Activated CD8-positive, alpha-beta T cell treated with anti-CD3 and anti-CD28 coated beads for 36 hours (primary cell): Measurements from ENCODE around the gene DCAF17. TPM values are rescaled to one million over a fixed set of nuclear protein-coding genes. Genes with fewer than 3 reads are reported as not detected.

Experiments
- ATAC-seq: fragments of 200-7000 bp; cut with Tn5 transposase; one replicate; pipeline ENCODE4 v1.10.0; 2021; ENCODE audit warnings: mild to moderate bottlenecking, moderate library complexity
- CTCF ChIA-PET: fragments of 350-600 bp; sonication (Branson Sonifier 250); formaldehyde crosslinking; loops from one replicate; lab custom pipeline; 2021; ENCODE audit warnings: antibody characterized with exemption; lab: Charles Lee
- POLR2A ChIA-PET: fragments of 350-600 bp; sonication (Branson Sonifier 250); formaldehyde crosslinking; loops from one replicate; lab custom pipeline; 2021; ENCODE audit warnings: antibody characterized with exemption; lab: Charles Lee
- DNase-seq: peaks from one replicate; pipeline ENCODE4 v3.0.0-alpha.2; 2020
- H3K27ac Mint-ChIP-seq: one replicate; pipeline ENCODE4 v1.8.0; 2021; ENCODE audit warnings: mild to moderate bottlenecking, mixed read lengths
- H3K27me3 Mint-ChIP-seq: one replicate; pipeline ENCODE4 v1.8.0; 2021; ENCODE audit warnings: mixed read lengths
- H3K36me3 Mint-ChIP-seq: one replicate; pipeline ENCODE4 v1.8.0; 2021; ENCODE audit warnings: low read depth, mixed read lengths
- H3K4me1 Mint-ChIP-seq: one replicate; pipeline ENCODE4 v1.8.0; 2021; ENCODE audit warnings: low read depth, mixed read lengths
- H3K4me3 Mint-ChIP-seq: one replicate; pipeline ENCODE4 v1.8.0; 2021; ENCODE audit warnings: mild to moderate bottlenecking, moderate library complexity, mixed read lengths
- H3K9me3 Mint-ChIP-seq: one replicate; pipeline ENCODE4 v1.8.0; 2021; ENCODE audit warnings: mixed read lengths
- CTCF ChIP-seq: fragments of 200-600 bp; IDR thresholded peaks from one replicate; pipeline ENCODE4 v1.8.0; 2022; ENCODE audit warnings: antibody characterized with exemption, mild to moderate bottlenecking
- intact Hi-C: fragments of 100-400 bp; cut with micrococcal nuclease; formaldehyde crosslinking; loops from one replicate; pipeline ENCODE4 v1.10.0; 2022
- total RNA-seq, 2 experiments: library from RNA; stranded (reverse); gene quantifications; one replicate each; pipeline ENCODE4 v1.2.3, GENCODE V29; 2021

Gene DCAF17
- total RNA-seq, 2 experiments from 2014 or later, result 19.0 to 20.1 TPM

GRCh38 chr2:171483793-171484192 is 49.8 kb downstream of the DCAF17 start:
- Mint-ChIP-seq H3K4me1 (peaks cover 9% of the 10 kb centered on the region), H3K27ac (no peak overlapping the region), H3K27me3 (no peaks in the 10 kb centered on the region), H3K36me3 (peaks cover 37% of the 10 kb centered on the region), H3K4me3 (no peak overlapping the region), H3K9me3 (peaks cover 4% of the 10 kb centered on the region)
- no peak for DNase-seq
- no peak for ATAC-seq
- intact Hi-C loops, result no loop called here
- ChIA-PET CTCF (no interaction called here), POLR2A (no interaction called here)
- TF ChIP-seq CTCF, result no peak

- Mint-ChIP-seq H3K27me3 (no peaks in the 10 kb centered on the region), H3K27ac (no peak overlapping the region), H3K36me3 (peaks cover 34% of the 10 kb centered on the region), H3K4me3 (no peak overlapping the region), H3K4me1 (peaks cover 9% of the 10 kb centered on the region), H3K9me3 (peaks cover 7% of the 10 kb centered on the region)
- DNase-seq, result no peak
- intact Hi-C loops, result no loop called here
- ChIA-PET POLR2A (interaction anchor here (0.5 kb wide), 1 partner anchor 64 kb away, joined by 3 read pairs; no protein-coding TSS in a partner anchor), CTCF (no interaction called here)
- TF ChIP-seq CTCF, result no peak
- ATAC-seq, result no peak
Observed at GRCh38 chr2:171485116-171485515, 51.1 kb downstream of the DCAF17 start.

GRCh38 chr2:171487201-171487600 is 53.2 kb downstream of the DCAF17 start:
- Mint-ChIP-seq H3K4me3 (no peak overlapping the region), H3K27me3 (no peaks in the 10 kb centered on the region), H3K36me3 (peaks cover 24% of the 10 kb centered on the region), H3K9me3 (peaks cover 7% of the 10 kb centered on the region), H3K4me1 (peaks cover 9% of the 10 kb centered on the region), H3K27ac (no peak overlapping the region)
- ATAC-seq, result no peak
- CTCF ChIA-PET, result no interaction called here
- no peak for TF ChIP-seq CTCF
- no peak for DNase-seq
- intact Hi-C loops, result no loop called here
- POLR2A ChIA-PET, result no interaction called here

GRCh38 chr2:171487803-171488259 is 53.8 kb downstream of the DCAF17 start:
- intact Hi-C loops, result no loop called here
- peaks cover 7% of the 10 kb centered on the region for H3K9me3 Mint-ChIP-seq
- H3K27me3 Mint-ChIP-seq, result no peaks in the 10 kb centered on the region
- H3K4me3 Mint-ChIP-seq, result no peak overlapping the region
- H3K27ac Mint-ChIP-seq, result no peak overlapping the region
- ATAC-seq (no peak), DNase-seq (no peak)
- peaks cover 21% of the 10 kb centered on the region for H3K36me3 Mint-ChIP-seq
- CTCF ChIA-PET, result no interaction called here
- POLR2A ChIA-PET, result interaction anchor here (1.2 kb wide), 1 partner anchor 33 kb away, joined by 3 read pairs; no protein-coding TSS in a partner anchor
- TF ChIP-seq CTCF, result no peak
- H3K4me1 Mint-ChIP-seq, result peaks cover 9% of the 10 kb centered on the region

GRCh38 chr2:171490577-171490976 is 56.6 kb downstream of the DCAF17 start:
- H3K36me3 Mint-ChIP-seq, result peaks cover 12% of the 10 kb centered on the region
- no peaks in the 10 kb centered on the region for H3K4me1 Mint-ChIP-seq
- CTCF ChIA-PET, result no interaction called here
- POLR2A ChIA-PET, result interaction anchor here (0.6 to 0.7 kb wide), 2 partner anchors 51 to 550 kb away, joined by 3 read pairs; no protein-coding TSS in a partner anchor
- DNase-seq (no peak), ATAC-seq (no peak)
- TF ChIP-seq CTCF, result no peak
- H3K27ac Mint-ChIP-seq, result no peak overlapping the region
- H3K27me3 Mint-ChIP-seq, result no peaks in the 10 kb centered on the region
- no peak overlapping the region for H3K4me3 Mint-ChIP-seq
- peaks cover 7% of the 10 kb centered on the region for H3K9me3 Mint-ChIP-seq
- intact Hi-C loops, result no loop called here
